NCI-H748 (cell line): ENCODE data around the gene MATN1.
A peak's percentile ranks its signal among the peaks of the same experiment; 100 is the strongest.

Experiments used
- DNase-seq: peaks from one replicate; lab custom pipeline; 2025; ENCODE audit not compliant: unreplicated experiment; lab: John Stamatoyannopoulos, UW

The MATN1 gene

DNA sequence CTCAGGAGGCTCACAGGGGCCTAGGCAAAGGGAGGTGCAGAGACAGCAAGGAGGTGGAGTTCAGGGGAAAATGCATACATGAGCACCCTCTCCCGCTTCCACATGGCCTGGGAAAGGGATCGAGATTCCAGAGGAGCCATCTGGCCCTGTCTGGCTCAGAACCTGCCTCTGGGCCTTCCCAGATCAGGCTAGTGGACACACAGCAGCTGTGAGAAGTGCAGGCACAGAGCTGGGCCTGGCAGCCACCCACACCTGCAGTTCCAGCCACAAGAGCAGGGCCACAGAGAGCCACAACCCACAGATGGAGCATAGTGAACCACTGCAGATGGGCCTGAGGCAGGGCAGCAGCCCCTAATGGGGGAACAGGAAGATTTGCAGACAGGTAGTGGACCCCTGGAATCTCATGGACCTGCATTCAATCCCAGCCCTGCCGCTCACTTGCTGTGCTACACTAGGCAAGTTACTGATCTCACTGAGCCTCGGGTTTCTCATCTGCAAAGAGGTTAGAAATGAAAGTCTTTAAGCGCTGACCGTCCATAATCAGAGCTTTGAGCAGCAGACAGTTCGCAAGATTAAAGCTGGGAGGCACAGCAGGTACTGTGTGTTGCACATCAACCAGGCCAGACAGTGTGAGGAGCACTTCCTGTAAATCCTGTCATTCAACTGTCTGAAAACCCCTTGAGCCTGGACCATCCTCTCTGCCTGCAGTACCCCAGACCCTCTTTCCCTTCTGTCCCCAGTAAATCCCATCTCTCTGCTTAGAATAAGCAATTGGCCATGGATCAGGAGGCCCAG is 58.0 kb downstream of the MATN1 start:
- no peak for DNase-seq

DNA sequence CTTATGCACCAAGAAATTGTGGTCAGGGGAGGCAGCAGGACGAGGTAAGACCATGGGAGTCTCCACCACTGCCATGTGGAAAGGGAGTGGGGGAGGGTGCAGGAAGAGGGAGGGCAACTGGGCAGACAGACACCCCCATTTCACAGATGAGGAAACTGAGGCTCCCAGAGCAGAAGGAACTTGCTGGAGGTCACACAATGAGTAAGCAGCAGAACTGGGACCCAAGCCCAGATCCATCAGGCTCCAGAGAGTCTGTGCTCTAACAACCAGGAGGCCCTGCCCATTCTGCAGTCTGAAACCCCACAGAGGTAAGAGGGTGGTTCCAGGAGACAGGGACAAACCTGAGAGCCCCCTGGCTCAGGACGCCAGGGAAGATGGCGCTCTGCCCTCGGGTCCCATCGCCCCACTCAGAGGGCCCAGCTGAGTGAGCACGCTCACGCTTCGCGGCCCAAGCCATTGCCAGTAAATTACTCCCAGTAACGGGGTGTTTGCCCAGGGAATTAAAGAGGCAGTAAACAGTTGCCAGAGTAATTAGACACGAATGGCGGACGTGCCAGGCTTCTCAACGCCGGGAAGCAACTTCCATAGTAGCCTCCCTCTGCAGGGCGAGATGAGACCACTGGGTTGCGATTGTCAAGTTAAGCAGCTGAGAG is 59.2 kb downstream of the MATN1 start:
- peak; percentile 36 for DNase-seq

DNA sequence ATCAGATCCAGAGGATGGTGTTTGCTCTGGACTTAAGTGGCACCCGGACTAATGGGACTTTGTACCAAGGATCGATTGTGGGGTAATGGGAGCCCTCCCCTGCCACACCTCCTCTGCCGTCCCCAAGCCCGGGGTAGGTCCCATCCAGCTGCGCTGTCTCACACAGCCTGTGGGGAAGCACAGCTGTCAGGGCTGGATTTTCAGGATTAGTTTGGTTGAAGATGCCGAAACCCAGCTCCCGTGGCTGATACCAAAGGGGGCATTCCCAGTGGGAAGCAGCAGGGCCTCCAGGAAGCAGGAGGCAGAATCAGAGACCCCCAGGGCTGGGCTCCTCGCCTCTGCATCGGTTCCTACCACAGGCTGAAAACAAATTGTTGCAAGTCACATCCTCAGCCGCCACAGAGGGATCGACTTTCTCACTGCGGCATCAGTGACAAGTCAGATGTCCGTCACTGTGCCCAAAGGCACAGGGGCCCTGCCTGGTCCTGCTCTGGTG is 59.7 kb downstream of the MATN1 start:
- no peak for DNase-seq

DNA sequence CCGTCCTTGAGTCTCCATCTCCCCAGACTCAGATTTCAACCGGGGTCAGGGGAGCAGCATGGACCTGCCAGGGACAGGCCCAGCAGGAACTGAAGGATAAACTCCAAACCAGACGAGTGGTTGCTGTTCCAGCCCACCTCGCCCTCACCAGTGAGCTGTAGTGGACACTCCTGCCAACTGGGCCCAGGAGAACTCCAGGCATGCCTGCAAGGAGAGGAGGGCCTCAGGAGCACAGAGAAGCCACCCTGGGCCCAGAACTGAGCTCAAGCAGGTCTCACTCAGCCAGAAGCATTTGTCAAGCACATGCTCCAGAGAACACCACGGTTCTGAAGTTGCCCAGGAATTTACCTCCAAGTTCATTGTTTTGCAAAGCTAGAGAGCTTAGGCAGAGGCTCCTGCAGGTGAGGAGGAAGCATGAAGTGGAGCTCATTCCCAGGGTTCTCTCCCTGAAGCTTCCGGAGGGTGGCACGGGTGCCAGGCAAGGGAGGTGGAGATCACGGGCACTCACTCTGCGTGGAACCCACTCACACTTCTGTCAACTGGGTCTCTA is 61.0 kb downstream of the MATN1 start:
- no peak for DNase-seq

DNA sequence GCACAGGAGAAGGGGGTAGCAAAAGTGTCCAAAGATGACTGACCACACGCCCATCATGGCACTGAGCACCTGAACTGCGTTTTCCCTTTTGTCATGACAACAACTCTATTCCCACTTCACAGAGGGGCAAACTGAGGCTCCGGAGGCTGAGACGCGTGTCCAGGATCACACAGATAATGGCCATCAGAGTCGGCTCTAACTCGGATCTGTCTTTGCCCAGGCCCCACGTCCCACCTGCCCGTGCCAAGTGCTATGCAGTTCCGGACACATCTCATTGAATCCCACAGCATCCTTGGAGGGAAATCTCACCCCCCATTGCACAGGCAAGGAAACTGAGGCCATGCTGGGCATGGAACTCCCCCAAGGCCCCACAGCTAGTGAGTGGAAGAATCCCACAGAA is 62.1 kb downstream of the MATN1 start:
- no peak for DNase-seq
